A549 (cell line): ENCODE measurements around the gene KCNK13. TPM values are rescaled to one million over a fixed set of nuclear protein-coding genes. Genes with fewer than 3 reads are reported as not detected.

Experiments used
- ATAC-seq, 2 experiments: fragments of 200-7000 bp in 1 of 2; fragments of >200 bp in 1 of 2; cut with Nextera tagmentation in 1 of 2; cut with Tn5 transposase in 1 of 2; 3 replicates each; pipeline versions ENCODE4 v1.8.0 to v1.9.1; 2018 to 2020; ENCODE audit warnings: mild to moderate bottlenecking in 1 of 2, moderate library complexity in 1 of 2
- CTCF ChIA-PET: fragments of 300-600 bp; sonication (Branson Sonifier 250); formaldehyde crosslinking; extraction: SDS; loops from one replicate; lab custom pipeline; 2021; ENCODE audit warnings: antibody characterized with exemption, inconsistent platforms; lab: Yijun Ruan, JAX
- POLR2A ChIA-PET: fragments of 350-600 bp; formaldehyde crosslinking; extraction: SDS; loops from one replicate; lab custom pipeline; 2021; ENCODE audit warnings: antibody characterized with exemption, inconsistent platforms; lab: Yijun Ruan, JAX
- DNase-seq, 2 experiments: peaks; one replicate each; pipeline versions ENCODE4 v3.0.0 to v3.0.0-alpha.2; 2011 to 2016; ENCODE audit warnings: low read depth in 1 of 2, low spot score in 1 of 2
- FAIRE-seq: peaks from 2 replicates; lab custom pipeline; 2011; peaks lifted over from hg19 to GRCh38; lab: Jason Lieb, UNC
- H3K27ac ChIP-seq, 2 experiments: fragments of >200 bp; sonication (Bioruptor Twin); formaldehyde crosslinking; 3 replicates each; pipeline ENCODE4 v1.5.1; 2016 to 2017
- H3K4me1 ChIP-seq: fragments of >200 bp; sonication (Bioruptor Twin); formaldehyde crosslinking; 3 replicates; pipeline ENCODE4 v1.6.1; 2016
- H3K4me2 ChIP-seq: fragments of >200 bp; sonication (Bioruptor Twin); formaldehyde crosslinking; 3 replicates; pipeline ENCODE4 v1.6.1; 2016
- H3K4me3 ChIP-seq: fragments of >200 bp; sonication (Bioruptor Twin); formaldehyde crosslinking; 3 replicates; pipeline ENCODE4 v1.5.1; 2016
- H3K9me3 ChIP-seq: fragments of >200 bp; sonication (Bioruptor Twin); formaldehyde crosslinking; 3 replicates; pipeline ENCODE4 v1.6.1; 2016
- BHLHE40 ChIP-seq: IDR thresholded peaks from 2 replicates; pipeline ENCODE4 v1.6.1; 2012; ENCODE audit warnings: low read depth, low read length, inconsistent platforms
- CBX8 ChIP-seq: fragments of 200-600 bp; sonication (generic); IDR thresholded peaks from 2 replicates; pipeline ENCODE4 v1.6.1; 2016
- CEBPB ChIP-seq, 2 experiments: fragments of >200 bp in 1 of 2; sonication (Bioruptor Twin) in 1 of 2; formaldehyde crosslinking in 1 of 2; IDR thresholded peaks; 2 replicates each; pipeline ENCODE4 v1.6.1; 2012 to 2016
- CHD4 ChIP-seq: fragments of 200-600 bp; sonication (generic); IDR thresholded peaks from 2 replicates; pipeline ENCODE4 v1.6.1; 2016; ENCODE audit warnings: antibody characterized with exemption, mild to moderate bottlenecking, borderline replicate concordance
- EHF ChIP-seq: fragments of 250-450 bp; sonication (Bioruptor Pico); IDR thresholded peaks from 2 replicates; pipeline ENCODE4 v1.5.0; 2020; ENCODE audit warnings: mild to moderate bottlenecking
- EP300 ChIP-seq, 2 experiments: fragments of >200 bp; sonication (Bioruptor Twin); formaldehyde crosslinking; IDR thresholded peaks; 2 replicates in 1 of 2; 3 replicates in 1 of 2; pipeline ENCODE4 v1.6.1; 2016 to 2017
- FOSB ChIP-seq: fragments of 250-450 bp; sonication (Bioruptor Pico); IDR thresholded peaks from 2 replicates; pipeline ENCODE4 v1.5.0; 2020; ENCODE audit warnings: mild to moderate bottlenecking, moderate library complexity
- GATA3 ChIP-seq: IDR thresholded peaks from 2 replicates; pipeline ENCODE4 v1.6.1; 2012; ENCODE audit warnings: borderline replicate concordance
- HEYL ChIP-seq: fragments of 250-450 bp; sonication (Bioruptor Pico); IDR thresholded peaks from 2 replicates; pipeline ENCODE4 v1.8.0; 2021; ENCODE audit warnings: mild to moderate bottlenecking, moderate library complexity
- HOXA7 ChIP-seq: fragments of 250-450 bp; sonication (Bioruptor Pico); IDR thresholded peaks from 2 replicates; pipeline ENCODE4 v1.5.0; 2020; ENCODE audit warnings: mild to moderate bottlenecking, moderate library complexity
- HOXB13 ChIP-seq: fragments of 250-450 bp; sonication (Bioruptor Pico); IDR thresholded peaks from 2 replicates; pipeline ENCODE4 v1.5.0; 2020; ENCODE audit warnings: low read depth, mild to moderate bottlenecking, moderate library complexity
- MAFK ChIP-seq: fragments of 450-650 bp; IDR thresholded peaks from 2 replicates; pipeline ENCODE4 v1.6.1; 2014; ENCODE audit not compliant: partially characterized antibody
- MAZ ChIP-seq: fragments of 150-350 bp; IDR thresholded peaks from 2 replicates; pipeline ENCODE4 v1.6.1; 2014; ENCODE audit warnings: antibody characterized with exemption, low read depth, low read length, borderline replicate concordance
- NPAS2 ChIP-seq: fragments of 250-450 bp; sonication (Bioruptor Pico); IDR thresholded peaks from 2 replicates; pipeline ENCODE4 v1.8.0; 2022; ENCODE audit warnings: mild to moderate bottlenecking, moderate library complexity, borderline replicate concordance
- PHF8 ChIP-seq: fragments of 200-600 bp; sonication (generic); IDR thresholded peaks from 2 replicates; pipeline ENCODE4 v1.6.1; 2016; ENCODE audit warnings: low read depth, mild to moderate bottlenecking, antibody characterized with exemption, moderate library complexity, borderline replicate concordance
- POLR2AphosphoS2 ChIP-seq: conservative IDR thresholded peaks from 2 replicates; pipeline ENCODE4 v1.6.1; 2012; ENCODE audit warnings: low read length, improper control_type of control experiment, inconsistent platforms
- SMC3 ChIP-seq: fragments of >200 bp; sonication (Bioruptor Twin); formaldehyde crosslinking; IDR thresholded peaks from 3 replicates; pipeline ENCODE4 v1.6.1; 2018; ENCODE audit warnings: inconsistent platforms
- SREBF2 ChIP-seq: fragments of 450-650 bp; IDR thresholded peaks from 2 replicates; pipeline ENCODE4 v1.6.1; 2014; ENCODE audit warnings: mild to moderate bottlenecking, moderate library complexity
- ZFP36 ChIP-seq: fragments of 450-650 bp; IDR thresholded peaks from 2 replicates; pipeline ENCODE4 v1.6.1; 2014; ENCODE audit warnings: borderline replicate concordance; ENCODE audit not compliant: partially characterized antibody
- ZNF302 ChIP-seq: fragments of 250-450 bp; sonication (Bioruptor Pico); IDR thresholded peaks from 2 replicates; pipeline ENCODE4 v1.9.0; 2021; ENCODE audit warnings: inconsistent platforms, mild to moderate bottlenecking, moderate library complexity
- WGBS: methylation state at CpG from one replicate; pipeline ENCODE4 v1.1.6; 2017; ENCODE audit errors: missing lambda C conversion rate; 5-methylcytosine and 5-hydroxymethylcytosine counted together
- polyA plus RNA-seq, 4 experiments: library from polyadenylated mRNA; depleted of rRNA in 3 of 4; stranded (reverse); fragments of >200 nt; fragmentation: RNase III in 1 of 4; extraction: RNeasy Plus Mini Kit Qiagen cat#74134 plus additional on column Dnase treatment in 1 of 4; gene quantifications; 2 replicates in 3 of 4; 3 replicates in 1 of 4; pipeline ENCODE4 v1.2.3, GENCODE V29; 2011 to 2017
- TF ChIP-seq, protein P1 (sequence below): IDR thresholded peaks from 2 replicates; pipeline ENCODE4 v1.6.1; 2012

The KCNK13 gene
- polyA plus RNA-seq, 2 of the 4 experiments (the other 2 are of a cell fraction) = not detected

DNA sequence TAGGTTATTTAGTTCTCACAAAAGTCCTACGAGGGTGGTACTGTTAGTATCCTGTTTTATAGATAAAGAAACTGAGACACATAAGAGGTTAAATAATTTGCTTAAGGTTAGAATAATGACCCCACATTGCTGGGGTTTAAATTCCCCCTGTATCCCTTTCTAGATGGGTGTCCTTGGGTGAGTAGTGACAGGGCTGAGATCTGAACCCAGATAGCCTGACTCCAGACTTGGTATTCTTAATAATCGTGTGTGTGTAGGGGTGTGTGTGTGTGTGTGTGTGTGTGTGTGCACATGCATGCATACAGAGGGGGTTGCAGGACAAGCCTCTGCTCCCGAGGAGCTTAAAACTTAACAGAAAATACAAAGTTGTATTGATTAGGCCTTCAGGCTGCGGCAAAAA lies 97.9 kb downstream of the KCNK13 start:
- 37% methylated on average over 4 of the region's 4 CpGs for WGBS
- ATAC-seq = no peak
- H3K27ac ChIP-seq = no peak overlapping the region
- H3K4me2 ChIP-seq = no peak overlapping the region
- TF ChIP-seq HOXA7 (CRISPR knock-in tag) = no peak
- TF ChIP-seq ZFP36 = no peak
- TF ChIP-seq HOXB13 (CRISPR knock-in tag) = no peak
- no peak for TF ChIP-seq POLR2AphosphoS2
- no peak for TF ChIP-seq MAFK
- TF ChIP-seq CBX8 = no peak
- TF ChIP-seq SREBF2 = no peak
- no peak for TF ChIP-seq HEYL
- TF ChIP-seq NPAS2 = no peak
- no peak for TF ChIP-seq CHD4
- TF ChIP-seq GATA3 = no peak
- no peak for TF ChIP-seq SMC3
- no peak for TF ChIP-seq EHF (CRISPR knock-in tag)
- TF ChIP-seq MAZ = no peak
- no peak for TF ChIP-seq BHLHE40
- no peak for TF ChIP-seq ZNF302
- TF ChIP-seq PHF8 = no peak
- DNase-seq = no peak
- CTCF ChIA-PET = no interaction called here
- H3K4me1 ChIP-seq = no peaks in the 10 kb centered on the region
- H3K9me3 ChIP-seq = no peaks in the 10 kb centered on the region
- no peak overlapping the region for H3K4me3 ChIP-seq
- no peak for FAIRE-seq
- POLR2A ChIA-PET = no interaction called here

GRCh38 chr14:90161129-90161528 lies 99.3 kb downstream of the KCNK13 start:
- ChIA-PET POLR2A (no interaction called here), CTCF (no interaction called here)
- Histone ChIP-seq H3K4me3 (no peak overlapping the region), H3K27ac (no peak overlapping the region), H3K9me3 (no peaks in the 10 kb centered on the region), H3K4me1 (no peaks in the 10 kb centered on the region), H3K4me2 (no peak overlapping the region)
- DNase-seq = no peak
- FAIRE-seq = no peak
- TF ChIP-seq EP300 (IDR thresholded peaks at IDR 0.05) = no peak
- 53% methylated on average over 3 of the region's 3 CpGs for WGBS
- ATAC-seq = no peak

DNA sequence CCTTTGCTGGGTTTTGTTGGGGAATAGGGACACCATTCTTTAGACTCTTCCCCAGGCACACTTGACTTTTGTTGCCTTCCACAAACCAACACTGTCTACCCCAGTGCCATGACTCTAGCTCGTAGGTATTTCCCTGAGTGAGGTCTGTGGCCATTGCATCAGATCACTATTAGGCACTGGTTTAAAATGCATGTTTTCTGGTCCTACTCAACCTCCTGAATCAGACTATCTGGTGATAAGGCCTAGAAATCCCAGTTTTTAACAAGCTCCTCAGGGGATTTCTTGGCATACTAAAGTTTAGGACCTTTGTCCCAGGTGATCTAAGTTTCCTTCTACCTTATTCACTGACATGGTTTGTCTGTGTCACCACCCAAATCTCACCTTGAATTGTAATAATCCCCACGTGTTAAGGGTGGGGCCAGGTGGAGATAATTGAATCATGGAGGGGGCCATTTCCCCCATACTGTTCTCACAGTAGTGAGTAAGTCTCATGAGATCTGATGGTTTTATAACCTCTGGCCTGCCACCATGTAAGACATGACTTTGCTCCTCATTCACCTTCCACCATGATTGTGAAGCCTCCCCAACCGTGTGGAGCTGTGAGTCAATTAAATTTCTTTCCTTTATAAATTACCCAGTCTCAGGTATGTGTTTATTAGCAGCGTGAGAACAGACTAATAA lies 106.8 kb downstream of the KCNK13 start:
- WGBS = 10% methylated on average over 4 of the region's 4 CpGs
- FAIRE-seq (no peak), ATAC-seq (no peak), DNase-seq (no peak)
- no peak overlapping the region for H3K4me3 ChIP-seq
- ChIA-PET POLR2A (no interaction called here), CTCF (interaction anchor here (0.7 kb wide), 1 partner anchor 86 kb away, joined by 3 read pairs; no protein-coding TSS in a partner anchor)
- no peak overlapping the region for H3K27ac ChIP-seq
- H3K4me1 ChIP-seq = no peaks in the 10 kb centered on the region
- no peaks in the 10 kb centered on the region for H3K9me3 ChIP-seq
- H3K4me2 ChIP-seq = no peak overlapping the region
- TF ChIP-seq CEBPB (IDR thresholded peaks at IDR 0.05) (no peak), EHF (CRISPR knock-in tag) (no peak)
- TF ChIP-seq, all 56 proteins: peak for 0

DNA sequence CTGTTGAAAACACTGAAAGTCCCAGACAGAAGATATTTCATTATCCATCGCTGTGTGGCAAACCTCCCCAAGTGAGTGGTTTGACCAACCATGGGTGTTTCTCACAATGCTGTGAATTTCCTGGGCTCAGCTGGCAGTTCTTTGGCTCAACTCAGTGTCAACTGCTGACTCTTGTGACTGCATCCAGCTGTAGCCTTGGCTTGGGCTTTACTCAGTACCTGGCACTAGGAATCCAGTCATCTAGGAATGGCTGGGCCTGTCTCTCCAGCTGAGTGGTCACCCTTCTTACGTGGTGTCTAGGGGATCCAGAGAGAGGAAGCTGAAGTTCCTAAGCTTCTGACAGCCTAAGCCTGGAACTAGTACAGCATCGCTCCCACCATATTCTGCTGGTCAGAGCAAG lies 113.8 kb downstream of the KCNK13 start:
- TF ChIP-seq CHD4 = no peak
- TF ChIP-seq FOSB = no peak
- TF ChIP-seq HEYL = no peak
- TF ChIP-seq SMC3 = no peak
- no peak for TF ChIP-seq CEBPB (IDR thresholded peaks at IDR 0.05)
- TF ChIP-seq, protein P1, sequence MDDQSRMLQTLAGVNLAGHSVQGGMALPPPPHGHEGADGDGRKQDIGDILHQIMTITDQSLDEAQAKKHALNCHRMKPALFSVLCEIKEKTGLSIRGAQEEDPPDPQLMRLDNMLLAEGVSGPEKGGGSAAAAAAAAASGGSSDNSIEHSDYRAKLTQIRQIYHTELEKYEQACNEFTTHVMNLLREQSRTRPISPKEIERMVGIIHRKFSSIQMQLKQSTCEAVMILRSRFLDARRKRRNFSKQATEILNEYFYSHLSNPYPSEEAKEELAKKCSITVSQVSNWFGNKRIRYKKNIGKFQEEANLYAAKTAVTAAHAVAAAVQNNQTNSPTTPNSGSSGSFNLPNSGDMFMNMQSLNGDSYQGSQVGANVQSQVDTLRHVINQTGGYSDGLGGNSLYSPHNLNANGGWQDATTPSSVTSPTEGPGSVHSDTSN = no peak

More for the DNA sequence above, 113.8 kb downstream of the KCNK13 start:
- H3K4me1 ChIP-seq = no peaks in the 10 kb centered on the region
- CTCF ChIA-PET = interaction anchor here (0.9 kb wide), 1 partner anchor 65 kb away, joined by 4 read pairs; no protein-coding TSS in a partner anchor
- ATAC-seq (no peak; a peak in 1 of 6 replicates), FAIRE-seq (no peak), DNase-seq (no peak)
- no peak overlapping the region for H3K27ac ChIP-seq
- 33% methylated on average over 2 of the region's 3 CpGs for WGBS
- no peak overlapping the region for H3K4me2 ChIP-seq
- POLR2A ChIA-PET = no interaction called here
- H3K4me3 ChIP-seq = no peak overlapping the region
- no peaks in the 10 kb centered on the region for H3K9me3 ChIP-seq
